ENCODE data around the gene GLOD5. TPM values are rescaled to one million over a fixed set of nuclear protein-coding genes. Genes with fewer than 3 reads are reported as not detected.

Gene GLOD5
- total and polyA plus RNA-seq, 9 of the 15 experiments (the other 6 are each of a cell fraction or from before 2014, with no cell fraction given) = 0.27 to 4.4 (median 2.2) TPM

GRCh38 chrX:48776818-48777439 lies 15.4 kb downstream of the GLOD5 start (continued):
- peak; percentile 39; the same call in 1 of the 2 replicates for TF ChIP-seq NFE2 (IDR thresholded peaks at IDR 0.05; ENCODE audit: low read depth)
- TF ChIP-seq ZNF592 (IDR thresholded peaks at IDR 0.05) = 0 out of 2 replicates have a peak, but pooled peaks have one; percentile 60
- TF ChIP-seq HMG20B (CRISPR knock-in tag; IDR thresholded peaks at IDR 0.05) = no peak

- peaks cover 43% of the 10 kb centered on the region for H3K79me2 ChIP-seq (ENCODE audit: control insufficient read depth, insufficient read depth, low read length)
- H3K27me3 ChIP-seq (ENCODE audit: control insufficient read depth in 2 of 2, insufficient read depth in 2 of 2, low read length in 2 of 2) = no peaks in the 10 kb centered on the region
- no peak overlapping the region for H3K4me3 ChIP-seq
- ChIA-PET CTCF (ENCODE audit: low intra/inter-chr PET ratio) (no interaction called here), POLR2A (interaction anchor here (1.0 to 1.7 kb wide), 3 partner anchors 10 to 178 kb away, joined by 4 to 5 read pairs (median 4); partner anchors contain the start of gene OTUD5)
- BruUV-seq (replicated peaks) = no TSS peak
- peak overlapping the region in 1 of 2 experiments; percentile 31; a peak in 1 of 4 replicates for H3K9ac ChIP-seq (ENCODE audit: insufficient read depth in 1 of 2, low read depth in 2 of 2, low read length in 2 of 2)
- intact Hi-C loops (cut with micrococcal nuclease) (no loop called here), in situ Hi-C loops (cut with MboI) (no loop called here)
- 0 out of 3 replicates have a peak, but pooled peaks cover 2% of the 10 kb centered on the region for H3K36me3 ChIP-seq (ENCODE audit: control insufficient read depth, insufficient read depth, low read length)
- no peaks in the 10 kb centered on the region for H3K9me1 ChIP-seq (ENCODE audit: control insufficient read depth, insufficient read depth, low read length)
- H3K4me1 ChIP-seq (replicated peaks in 1 of 2; ENCODE audit: control insufficient read depth in 2 of 2, insufficient read depth in 2 of 2, low read length in 2 of 2) = peaks cover 39 to 42% of the 10 kb centered on the region in 2 experiments; a peak in 4 of 5 replicates
- FAIRE-seq = peak; percentile 42
- H3K27ac ChIP-seq (ENCODE audit: extremely low read depth, low read depth, low read length) = no peak overlapping the region
- ATAC-seq = 0 out of 3 replicates have a peak, but pooled peaks have one; percentile 12
- H3K4me2 ChIP-seq (ENCODE audit: insufficient read depth, low read length) = peak overlapping the region; percentile 10; the same call in 1 of the 2 replicates
- H4K20me1 ChIP-seq (replicated peaks; ENCODE audit: control insufficient read depth, insufficient read depth, low read length) = no peaks in the 10 kb centered on the region
- DNase-seq (ENCODE audit: extremely low read depth in 1 of 4, low spot score in 3 of 4) = no peak
- H3K9me3 ChIP-seq (replicated peaks; ENCODE audit: control insufficient read depth, insufficient read depth, low read depth, low read length) = no peaks in the 10 kb centered on the region
- H2AFZ ChIP-seq (ENCODE audit: low read depth, low read length) = peak overlapping the region; percentile 47; the same call in 1 of the 2 replicates
- 40% methylated on average over 5 of the region's 7 CpGs for WGBS (ENCODE audit: insufficient coverage, low coverage, missing lambda C conversion rate)
- TF ChIP-seq GTF2E2 (tag; IDR thresholded peaks at IDR 0.05) (no peak), TFAP4 (CRISPR knock-in tag; IDR thresholded peaks at IDR 0.05; ENCODE audit: borderline replicate concordance) (peak; percentile 19; the same call in 1 of the 2 replicates), PHB2 (IDR thresholded peaks at IDR 0.05; ENCODE audit: low read depth) (no peak), MXI1 (IDR thresholded peaks at IDR 0.05; ENCODE audit: low read depth, low read length) (no peak), MAX (CRISPR knock-in tag; IDR thresholded peaks at IDR 0.05) (no peak), PKNOX1 (IDR thresholded peaks at IDR 0.05) (peak; percentile 84), NFATC3 (IDR thresholded peaks at IDR 0.05) (no peak), BMI1 (IDR thresholded peaks at IDR 0.05; ENCODE audit: low read length) (no peak), ZNF778 (CRISPR knock-in tag; IDR thresholded peaks at IDR 0.05) (no peak), FIP1L1 (IDR thresholded peaks at IDR 0.05; ENCODE audit: low read depth, low read length, poor library complexity, severe bottlenecking) (no peak)
Observed at GRCh38 chrX:48779399-48779798, 17.9 kb downstream of the GLOD5 start.
